Measurements from ENCODE around the gene EEFSEC.

EEFSEC gene

GRCh38 chr3:128378631-128379347, 225.5 kb downstream of the EEFSEC start:
- peak; percentile 16 for DNase-seq

- no peak for DNase-seq
These were observed 226.3 kb downstream of the EEFSEC start for GRCh38 chr3:128379367-128380160.

GRCh38 chr3:128380295-128380694, 227.0 kb downstream of the EEFSEC start:
- DNase-seq = no peak

DNA sequence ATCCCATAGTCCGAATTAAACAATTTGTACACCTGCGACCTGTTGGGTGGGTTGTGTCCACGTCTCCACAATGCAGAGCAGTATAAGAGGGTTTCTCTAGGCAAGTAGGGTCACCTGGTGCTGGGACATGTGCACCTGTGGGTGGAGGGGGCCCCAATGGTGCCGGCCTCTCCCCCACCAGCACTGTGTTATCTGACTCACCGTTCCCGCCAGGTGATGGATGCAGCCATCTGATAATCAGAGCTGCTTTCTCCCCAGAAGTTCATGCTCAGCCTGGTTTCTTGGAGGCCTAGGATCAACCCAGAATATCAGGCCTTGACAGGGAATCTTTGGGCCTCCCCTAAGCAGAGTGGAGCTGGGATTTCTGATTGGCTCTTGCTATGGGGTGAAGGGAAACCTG, 227.4 kb downstream of the EEFSEC start:
- DNase-seq = no peak

DNA sequence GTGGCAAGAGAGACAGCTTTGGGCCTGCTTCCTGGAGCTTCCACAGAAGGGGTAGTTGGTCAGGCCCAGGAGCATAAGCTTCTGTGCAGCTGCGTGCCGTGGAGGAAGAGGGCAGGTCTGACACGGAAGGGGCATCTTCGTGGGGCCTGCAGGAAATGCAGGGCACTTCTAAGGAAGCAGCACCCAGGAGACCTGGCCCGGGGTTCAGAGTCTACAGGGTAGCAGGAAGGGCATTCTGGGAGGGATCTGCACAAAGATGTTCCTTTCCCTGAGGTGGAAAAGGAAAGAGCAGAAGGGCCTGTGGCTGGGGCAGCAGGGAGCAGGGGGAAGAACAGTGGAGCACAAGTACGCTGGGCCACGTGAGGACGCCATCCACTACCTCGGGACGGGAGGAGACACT, 228.3 kb downstream of the EEFSEC start:
- DNase-seq = no peak

DNA sequence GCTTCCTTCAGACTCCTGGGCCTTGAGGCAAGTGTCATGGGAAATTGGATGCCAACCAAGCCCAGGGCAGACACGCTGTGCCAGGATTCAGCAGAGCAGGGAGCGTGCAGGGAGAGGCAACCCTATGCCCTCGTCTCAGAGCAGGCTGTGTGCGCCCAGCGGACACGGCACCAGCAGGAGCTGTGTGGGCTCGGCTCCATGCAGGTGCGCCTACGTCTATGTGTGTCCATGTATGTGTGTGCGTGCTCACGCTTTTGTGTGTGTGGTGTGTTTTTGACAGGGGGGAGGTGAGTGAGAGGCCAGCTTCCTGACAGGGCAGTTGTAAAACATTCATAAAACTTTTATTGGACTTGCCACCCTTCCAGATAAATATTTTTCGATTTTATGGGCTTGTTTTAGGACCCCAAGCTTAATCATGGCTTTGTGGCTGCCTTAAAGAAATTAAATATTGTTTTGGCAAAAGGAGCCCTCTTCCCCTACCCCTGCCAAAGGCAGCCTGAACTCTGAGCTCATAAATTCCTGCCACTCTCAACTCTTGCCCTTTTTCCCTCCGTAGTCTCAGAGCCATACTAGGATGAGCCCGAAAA, 229.0 kb downstream of the EEFSEC start:
- DNase-seq = no peak

DNA sequence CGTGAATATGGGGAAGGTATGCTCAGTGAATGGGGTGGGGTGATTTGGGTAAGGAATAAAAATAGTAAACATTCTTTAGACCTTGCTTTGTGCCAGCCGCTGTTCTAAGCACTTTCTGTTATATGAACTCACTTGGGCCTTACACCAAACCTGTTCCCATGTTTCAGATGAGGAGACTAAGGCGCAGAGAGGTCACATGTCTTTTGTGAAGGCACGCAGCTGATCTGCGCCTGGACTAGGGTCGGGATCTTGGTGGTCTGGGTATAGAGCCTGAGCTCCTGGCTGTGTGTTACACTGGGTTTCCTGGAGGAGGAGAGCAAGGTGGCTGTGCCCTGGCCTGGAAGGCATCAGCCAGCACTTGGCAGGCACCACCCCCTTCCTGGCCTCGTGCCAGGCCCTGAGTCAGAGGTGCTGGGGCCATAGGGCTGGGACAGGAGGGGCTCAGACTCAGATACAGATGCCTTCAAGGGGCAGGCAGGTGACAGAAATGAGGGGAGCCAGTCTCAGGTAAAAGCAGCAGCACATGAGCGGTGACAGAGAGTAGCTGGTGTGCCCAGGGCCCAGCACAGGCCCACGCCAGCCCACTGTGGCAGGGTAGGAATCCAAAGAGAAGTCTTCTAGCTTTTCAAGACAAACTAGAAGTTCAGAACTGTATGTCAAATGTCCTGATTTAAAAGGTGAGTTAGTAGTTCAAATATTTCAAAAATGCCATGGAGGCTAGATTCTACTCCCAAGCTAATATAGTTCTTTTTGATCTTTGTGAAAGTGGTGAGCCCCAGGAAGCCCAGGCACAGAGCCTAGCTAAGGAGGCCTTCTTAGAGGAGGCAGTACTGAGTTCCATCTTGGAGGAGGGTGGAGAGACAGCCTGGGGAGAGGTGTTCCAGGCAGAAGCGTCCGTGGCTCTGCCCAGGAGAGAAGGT, 230.3 kb downstream of the EEFSEC start:
- peak; percentile 76 for DNase-seq

GRCh38 chr3:128385080-128385832, 232.0 kb downstream of the EEFSEC start:
- peak; percentile 51 for DNase-seq

- DNase-seq = no peak
These were observed 235.7 kb downstream of the EEFSEC start for GRCh38 chr3:128388932-128389331.

DNA sequence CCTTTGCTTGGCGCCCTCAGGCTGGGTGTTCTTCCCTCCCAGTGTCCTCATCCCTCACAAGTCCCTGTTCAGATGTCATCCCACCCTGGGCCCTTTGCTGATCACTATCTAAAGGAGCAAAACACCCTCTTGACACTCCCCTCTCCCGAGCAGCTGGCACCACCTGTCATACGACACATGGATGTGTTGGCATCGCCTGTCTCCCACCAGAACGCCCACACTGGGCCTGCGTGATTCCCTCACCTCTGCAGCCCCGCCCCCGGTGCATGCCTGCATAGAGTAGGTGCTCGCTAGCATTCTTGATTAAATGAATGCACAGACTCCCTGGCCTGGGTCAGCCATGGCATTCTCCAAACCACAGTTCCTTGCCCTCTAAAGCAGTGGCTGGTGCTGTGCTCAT, 237.6 kb downstream of the EEFSEC start:
- DNase-seq = no peak

DNA sequence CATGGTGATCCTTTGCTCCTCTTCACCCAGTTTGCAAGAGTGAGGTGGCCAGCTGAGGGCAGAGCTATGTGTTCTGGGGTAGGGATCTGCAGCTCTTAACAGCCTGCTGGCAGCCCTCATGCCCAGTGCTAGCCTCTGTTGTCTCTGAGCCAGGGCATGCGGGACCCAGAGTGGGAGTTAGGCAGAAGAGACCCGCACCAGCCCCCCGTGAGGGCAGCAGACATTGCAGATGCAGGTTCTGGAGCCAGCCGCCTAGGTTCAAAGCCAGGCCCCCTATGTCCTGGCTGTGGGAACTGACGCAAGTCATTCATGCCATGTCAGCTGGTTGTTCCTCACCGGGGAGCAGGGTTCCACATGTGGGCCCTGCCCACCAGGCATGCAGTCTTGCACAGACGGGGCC, 238.7 kb downstream of the EEFSEC start:
- no peak for DNase-seq

DNA sequence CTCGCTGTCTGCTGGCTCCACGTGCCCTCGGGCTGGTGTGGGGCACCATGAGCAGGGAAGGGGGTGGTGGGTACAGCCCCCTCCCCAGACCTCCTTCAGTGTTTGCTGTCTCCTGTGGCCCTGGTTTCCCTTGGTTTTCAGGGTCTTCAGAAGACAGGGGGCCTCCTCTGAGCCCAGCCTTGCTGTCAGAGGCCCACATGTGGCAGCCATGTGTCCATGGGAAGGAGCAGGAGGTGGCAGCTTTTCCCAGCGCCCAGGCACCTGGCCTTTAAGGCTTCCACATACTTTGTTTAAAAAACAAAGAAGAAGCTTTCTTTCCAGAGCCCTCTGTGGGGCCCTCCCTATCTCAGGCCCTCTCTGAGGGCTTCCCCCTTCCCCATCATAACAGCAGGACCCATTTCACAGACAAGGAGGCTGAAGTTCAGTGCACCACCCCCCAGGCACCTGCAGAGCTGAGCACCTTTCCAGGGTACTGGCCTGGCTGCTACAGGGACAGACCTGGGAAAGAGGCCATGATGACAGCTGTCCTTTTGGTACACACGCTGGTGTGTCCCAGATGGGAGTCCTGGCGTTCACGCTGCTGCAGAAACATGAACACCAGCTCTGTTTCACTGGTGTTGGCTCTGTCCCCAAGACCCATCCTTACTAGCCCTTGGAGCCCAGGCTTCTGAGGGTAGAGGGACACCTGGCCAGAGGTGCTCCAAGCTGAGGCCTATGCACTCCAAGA, 239.7 kb downstream of the EEFSEC start:
- DNase-seq = no peak

GRCh38 chr3:128394033-128394432, 240.8 kb downstream of the EEFSEC start:
- no peak for DNase-seq

DNA sequence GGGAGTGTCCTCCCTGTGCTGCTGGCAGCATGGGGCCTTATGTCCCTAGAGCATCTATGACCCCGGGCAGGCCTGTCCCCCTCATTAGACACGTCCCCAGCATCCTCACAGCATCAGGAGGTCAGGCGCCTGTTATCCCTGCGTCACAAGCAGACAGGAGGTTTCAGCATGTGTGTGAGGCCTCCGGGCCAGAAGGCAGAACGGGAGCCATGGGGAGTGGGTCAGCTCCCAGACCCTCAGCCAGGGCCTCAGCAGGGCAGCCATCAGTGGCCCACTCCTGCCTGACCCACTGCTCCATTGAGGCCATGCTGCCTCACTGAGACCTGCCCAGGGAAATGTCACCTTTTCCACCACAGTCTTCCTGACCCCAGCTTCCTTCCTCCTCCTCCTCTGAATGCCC, 241.8 kb downstream of the EEFSEC start:
- DNase-seq = no peak

DNA sequence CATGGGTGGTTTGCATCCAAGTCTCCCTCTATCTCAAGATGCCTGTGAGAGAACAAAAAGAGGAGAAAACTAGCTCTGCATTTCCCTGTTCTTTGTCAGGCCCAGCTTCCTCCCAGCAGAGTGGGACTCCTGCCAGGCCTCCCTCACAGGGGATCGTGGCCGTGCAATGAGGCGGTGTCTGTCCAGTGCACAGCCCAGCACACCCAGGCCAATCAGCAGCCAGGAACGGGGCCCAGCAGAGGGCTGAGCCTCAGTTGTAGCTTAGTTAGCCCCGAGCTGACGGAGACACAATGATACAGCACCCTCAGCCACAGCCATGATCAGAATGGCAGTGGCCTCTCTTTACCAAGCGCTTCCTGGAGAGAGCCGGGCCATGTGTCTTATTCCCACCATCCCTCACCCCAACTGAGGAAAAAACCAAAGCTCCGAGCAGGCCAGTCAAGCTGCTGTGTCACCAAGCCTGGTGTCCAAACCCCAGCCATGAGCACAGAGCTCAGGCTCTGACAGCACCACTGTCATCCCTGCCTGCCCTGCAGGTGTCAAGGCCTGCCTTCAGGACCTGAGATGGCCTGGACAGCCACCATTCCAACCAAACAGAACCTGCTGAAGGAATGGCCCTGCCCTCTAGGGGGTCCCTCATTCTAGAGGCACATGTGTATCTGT, 242.3 kb downstream of the EEFSEC start:
- no peak for DNase-seq

- no peak for DNase-seq
These were observed 244.2 kb downstream of the EEFSEC start for GRCh38 chr3:128397484-128397883.

- DNase-seq = no peak
These were observed 245.3 kb downstream of the EEFSEC start for GRCh38 chr3:128398586-128398985.

DNA sequence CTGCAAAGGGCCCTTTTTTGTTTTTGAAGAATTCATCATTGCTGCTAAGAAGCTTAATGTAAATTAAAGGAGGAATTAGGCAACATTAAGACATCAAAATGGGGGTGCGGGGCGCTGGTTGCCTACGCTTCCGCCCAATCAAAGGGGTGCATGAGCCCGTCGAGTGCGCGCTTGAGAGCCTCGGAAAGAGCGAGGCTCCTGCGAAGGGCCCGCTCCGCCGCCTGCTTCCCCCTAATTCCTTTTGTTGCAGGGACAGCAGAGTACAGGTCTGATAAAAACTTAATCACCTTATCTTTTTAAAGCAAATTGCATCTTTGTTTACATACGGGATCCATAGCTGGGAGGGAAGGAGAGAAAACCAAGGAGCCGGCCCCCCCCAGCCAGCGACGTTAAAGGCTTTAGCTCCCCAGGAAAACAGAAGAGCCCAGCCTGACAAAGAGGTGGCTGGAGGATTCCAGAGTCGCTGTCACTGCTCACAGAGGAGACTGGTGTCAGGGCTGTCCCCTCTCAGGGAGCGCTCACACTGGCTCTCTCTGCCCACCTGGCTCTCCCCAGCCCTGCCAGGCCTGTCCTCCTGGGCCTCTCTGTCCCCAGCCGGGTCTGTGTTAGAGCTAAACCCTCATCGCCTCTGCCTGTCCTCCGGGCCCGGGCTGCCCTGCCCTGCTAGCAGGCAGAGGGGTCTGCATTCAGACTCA, 246.1 kb downstream of the EEFSEC start:
- DNase-seq = no peak

GRCh38 chr3:128400671-128401070, 247.4 kb downstream of the EEFSEC start:
- no peak for DNase-seq

DNA sequence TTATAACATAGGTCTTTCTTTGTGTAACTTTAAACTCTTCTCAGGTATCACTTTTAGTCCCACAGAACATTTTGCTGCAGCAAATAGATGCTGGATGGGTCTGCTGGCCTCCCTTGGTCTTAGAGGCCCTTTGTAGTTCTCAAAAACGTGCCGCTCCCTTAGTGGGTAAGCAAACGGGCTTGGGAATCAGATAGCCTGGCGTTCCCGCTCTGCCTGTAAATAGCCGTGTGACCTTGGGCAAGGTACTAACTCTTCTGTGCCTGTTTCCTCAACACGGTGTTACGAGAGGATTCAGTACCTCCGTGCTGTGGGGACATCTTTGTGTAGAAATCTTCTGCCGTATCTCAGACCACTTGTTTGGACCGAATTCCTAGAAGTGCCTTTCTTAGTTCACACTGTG, 249.0 kb downstream of the EEFSEC start:
- no peak for DNase-seq

Data from EL (cell line).